ENCODE data around the gene FBXO42.
"Not testable (repeated sequence)": the region's sequence is repeated elsewhere in the genome, so short reads cannot be mapped to it uniquely, and the experiment has no call there.

FBXO42 gene

DNA sequence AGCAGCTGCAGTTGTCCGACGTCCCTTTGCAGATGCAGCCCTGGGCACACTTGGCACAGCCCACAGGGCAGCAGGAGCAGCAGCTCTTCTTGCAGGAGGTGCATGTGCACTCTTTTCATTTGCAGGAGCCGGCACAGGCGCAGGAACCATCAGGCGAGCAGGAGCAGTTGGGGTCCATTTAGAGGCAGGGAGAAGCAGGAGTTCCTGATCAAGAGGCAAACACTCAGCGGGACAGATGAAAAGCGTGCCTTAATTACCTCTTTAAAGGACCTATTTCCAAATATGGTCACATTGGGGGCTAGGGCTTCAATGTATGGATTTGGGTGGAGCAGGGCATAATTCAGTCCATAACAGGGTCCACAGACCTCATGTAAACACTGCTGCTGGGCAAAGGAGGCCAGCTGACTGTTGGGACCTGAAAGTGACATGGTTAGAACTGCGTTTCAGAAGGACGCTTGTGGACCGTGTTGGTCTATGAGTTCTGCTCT lies 111.0 kb downstream of the FBXO42 start:
- no peak for DNase-seq

DNA sequence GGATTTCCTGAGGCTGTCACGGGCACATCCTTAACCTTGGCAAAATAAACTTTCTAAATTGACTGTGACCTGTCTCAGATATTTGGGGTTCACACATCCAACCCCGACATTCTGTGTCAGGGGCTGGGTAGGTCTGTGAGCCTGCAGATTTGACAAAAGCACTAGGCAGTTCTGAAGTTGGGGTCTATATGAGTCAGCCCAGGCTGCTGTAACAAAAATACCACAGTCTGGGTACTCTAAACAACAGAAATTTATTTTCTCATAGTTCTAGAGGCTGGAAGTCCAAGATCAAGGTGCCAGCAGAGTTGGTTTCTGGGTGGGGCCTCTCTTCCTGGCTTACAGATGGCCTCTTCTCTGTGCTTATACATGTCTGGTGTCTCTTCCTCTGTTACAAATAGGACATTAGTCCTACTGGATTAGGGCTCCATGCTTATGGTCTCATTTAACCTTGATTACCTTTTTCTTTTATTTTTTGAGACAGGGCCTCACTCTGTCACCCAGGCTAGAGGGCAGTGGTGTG lies 112.2 kb downstream of the FBXO42 start:
- DNase-seq, result no peak

DNA sequence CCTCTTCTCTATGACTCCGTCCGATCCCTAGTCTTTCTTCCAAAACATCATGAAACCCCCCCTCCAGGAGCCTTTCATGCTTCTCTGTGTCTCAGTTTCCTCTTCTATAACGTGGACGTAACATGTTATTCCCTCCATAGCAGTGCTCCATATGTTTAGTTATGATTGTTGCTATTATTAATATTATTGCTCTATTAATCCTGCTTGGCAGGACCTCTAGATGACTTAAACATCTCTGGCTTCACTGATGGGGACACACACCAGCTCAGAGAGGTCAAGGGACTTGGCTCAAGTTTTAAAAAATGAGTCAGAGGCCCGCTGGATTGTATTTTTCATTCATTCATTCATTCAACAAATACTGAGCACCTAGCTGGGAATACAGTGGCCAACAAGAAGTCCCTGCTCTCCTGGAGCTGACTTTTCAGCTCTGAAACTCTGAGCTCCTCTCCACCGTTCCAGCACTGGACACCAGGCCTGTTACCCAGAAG lies 114.9 kb downstream of the FBXO42 start:
- DNase-seq, result no peak

DNA sequence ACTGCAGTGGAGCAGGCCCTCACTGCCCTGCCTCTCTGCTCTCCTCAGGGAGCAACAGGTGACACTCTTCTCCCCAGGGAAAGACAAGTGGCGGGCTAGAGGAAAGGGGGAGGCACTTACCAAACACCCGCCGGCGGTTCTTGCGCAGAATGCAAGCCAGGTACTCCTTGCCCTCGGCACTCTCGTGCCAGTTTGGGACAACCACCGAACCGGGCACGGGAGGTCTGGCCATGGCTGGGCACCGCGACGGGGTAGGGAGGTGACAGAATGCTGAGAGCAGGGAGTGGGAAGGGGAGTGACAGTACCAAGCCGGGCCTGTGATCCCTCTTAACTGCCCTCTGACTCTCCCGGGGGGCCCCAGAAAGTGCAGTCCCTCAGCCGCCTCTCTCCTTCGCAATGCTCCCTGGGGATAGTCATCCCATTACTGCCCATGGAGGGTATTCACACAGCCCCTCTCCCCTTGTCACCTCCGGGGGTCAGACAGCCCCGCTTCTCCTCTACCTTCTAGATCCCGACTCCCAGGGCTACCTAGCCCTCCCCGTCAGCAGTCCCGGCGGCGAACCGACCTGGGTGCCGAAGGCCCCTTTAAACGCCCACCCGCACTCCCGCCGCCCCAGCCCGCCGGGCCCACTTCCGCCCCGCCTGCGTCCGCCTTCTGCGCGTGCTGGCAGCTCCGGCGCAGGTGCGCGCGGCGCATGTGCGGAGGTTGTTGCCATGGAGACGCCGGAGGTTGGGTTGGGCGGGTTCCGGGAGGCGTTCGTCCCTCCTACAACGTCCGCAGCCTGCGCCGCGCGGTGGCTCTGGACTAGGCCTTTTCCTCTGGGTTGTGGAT lies 115.6 kb downstream of the FBXO42 start, which contains the start of gene CPLANE2:
Gene CPLANE2 (minus strand): TSS at position 673 of the 832 bp plus-strand sequence. CDS start 441 bp downstream, at position 232.
- peak; percentile 96 for DNase-seq

DNA sequence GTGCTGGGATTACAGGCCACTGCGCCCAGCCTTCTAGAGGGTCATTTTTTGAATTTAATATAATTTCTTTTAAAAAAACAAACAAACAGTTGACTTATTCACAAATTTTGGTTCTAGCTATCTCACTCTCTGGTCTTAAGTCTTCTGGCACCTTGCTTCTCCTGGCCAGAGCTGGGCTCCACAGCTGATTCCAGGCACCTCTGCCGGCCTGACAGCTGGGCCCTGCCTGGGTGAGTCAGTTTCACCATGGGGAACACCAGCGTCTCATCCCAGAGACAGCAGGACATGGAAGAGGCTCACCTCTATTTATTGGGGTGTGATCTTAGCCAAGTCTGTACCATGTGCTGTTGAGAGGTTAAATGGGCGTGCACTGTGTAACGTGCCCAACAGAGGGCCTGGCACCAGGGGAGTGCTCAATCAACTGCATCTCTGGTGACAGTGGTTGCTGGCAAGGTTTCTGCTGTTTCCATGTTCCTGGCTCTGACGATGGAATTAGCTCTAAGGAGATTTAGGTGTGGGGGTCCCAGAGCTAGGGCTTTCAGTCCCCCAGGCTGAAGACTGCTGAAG lies 116.3 kb downstream of the FBXO42 start:
- DNase-seq, result peak; percentile 56

DNA sequence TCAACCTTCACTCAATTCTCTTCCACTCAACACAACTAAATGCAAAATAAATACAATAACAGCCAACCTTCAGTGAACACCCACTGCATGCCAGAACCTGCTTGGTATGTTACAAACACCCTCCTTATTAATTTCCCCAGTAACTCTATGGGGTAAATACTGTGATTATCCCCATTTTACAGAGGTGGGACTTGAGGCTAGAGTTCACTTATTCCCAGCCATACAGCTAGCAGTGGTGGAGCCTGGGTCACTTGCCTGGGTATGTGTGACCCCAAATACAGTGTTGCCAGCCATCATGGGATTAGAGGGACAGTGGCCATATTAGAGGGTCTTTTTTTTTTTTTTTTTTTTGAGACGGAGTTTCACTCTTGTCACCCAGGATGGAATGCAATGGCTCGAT lies 116.9 kb downstream of the FBXO42 start:
- DNase-seq, result no peak

DNA sequence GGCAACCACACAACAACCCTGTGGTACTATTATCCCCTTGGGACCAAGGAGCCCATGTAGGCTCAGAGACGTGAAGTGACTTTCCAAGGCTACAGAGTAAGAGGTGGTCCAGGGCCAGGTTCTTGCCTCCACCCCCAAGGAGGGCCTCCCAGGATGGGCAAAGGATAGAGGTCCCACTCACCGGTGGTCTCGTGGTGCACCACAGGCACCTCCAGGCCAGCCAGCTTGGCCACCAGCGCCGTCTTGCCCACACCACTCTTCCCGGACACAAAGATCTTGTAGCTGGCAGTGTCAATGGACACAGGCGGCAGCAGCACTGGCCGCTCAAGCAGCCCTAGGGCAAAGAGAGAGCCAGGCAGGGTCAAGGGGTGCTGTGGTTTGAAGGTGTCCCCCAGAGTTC lies 118.8 kb downstream of the FBXO42 start:
- no peak for DNase-seq

DNA sequence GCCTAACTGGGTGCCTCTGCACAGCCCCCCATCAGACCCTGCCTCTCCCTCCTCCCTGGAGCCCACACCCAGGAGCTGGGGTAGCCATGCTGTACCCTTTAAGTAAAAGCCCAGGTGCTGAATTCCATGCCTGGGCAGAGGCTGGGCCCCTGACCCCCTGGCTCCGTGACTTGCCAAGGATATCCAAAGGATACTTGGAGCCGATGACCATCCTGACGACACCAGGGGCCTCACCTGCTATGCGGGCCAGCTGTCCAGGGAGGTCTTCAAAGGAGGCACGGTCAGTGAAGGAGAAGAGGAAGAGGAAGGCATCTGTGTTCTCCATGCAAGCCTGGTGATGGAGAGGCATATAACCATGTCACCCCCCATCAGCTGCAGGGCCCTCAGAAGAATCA lies 120.0 kb downstream of the FBXO42 start:
- no peak for DNase-seq

DNA sequence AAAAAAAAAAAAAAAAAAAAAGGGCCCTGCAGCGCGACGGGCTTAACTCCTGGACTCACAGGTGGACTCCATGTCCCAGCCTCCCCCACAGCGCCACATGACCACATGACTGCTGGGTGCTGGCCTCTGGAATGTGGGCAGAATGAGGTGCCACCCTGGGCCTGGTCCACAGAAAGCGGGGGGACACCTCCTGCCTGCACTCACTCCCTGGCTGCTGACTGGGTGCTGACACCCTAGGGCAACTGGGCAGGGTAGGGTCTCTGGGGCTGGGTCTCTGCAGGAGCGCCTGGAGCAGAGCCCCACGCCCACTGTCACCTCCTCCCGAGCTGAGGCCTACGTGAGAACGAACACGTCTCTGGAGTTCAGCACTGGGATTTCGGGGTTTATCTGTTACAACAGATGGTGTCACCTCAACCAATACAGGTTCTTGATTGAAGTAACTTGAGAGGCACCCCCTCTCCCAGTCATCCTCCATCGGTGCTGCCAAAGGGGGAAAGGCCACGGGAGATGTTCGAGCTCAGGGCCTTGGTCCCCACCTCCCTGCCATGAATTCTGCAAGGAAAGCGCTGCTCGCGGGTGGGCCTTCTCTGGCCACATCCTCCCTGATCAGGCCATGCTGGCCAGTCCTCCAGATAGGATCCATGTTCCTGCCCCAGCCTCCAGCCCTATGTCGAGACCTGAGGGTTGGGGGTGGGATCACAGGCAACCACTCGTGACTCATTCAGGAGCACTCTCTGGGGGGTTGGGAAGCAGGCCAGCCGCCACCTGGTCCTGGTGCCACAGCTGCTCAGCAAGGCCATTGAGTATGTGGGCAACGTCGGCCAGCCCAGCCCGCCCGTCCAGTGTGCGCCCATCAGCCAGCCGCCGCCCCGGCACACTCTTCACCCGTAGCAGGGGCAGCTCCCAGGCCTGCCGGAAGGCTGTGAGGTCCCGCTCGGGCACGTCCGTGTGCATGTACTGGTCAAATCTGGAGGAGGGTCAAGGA lies 120.7 kb downstream of the FBXO42 start:
- DNase-seq, result no peak

DNA sequence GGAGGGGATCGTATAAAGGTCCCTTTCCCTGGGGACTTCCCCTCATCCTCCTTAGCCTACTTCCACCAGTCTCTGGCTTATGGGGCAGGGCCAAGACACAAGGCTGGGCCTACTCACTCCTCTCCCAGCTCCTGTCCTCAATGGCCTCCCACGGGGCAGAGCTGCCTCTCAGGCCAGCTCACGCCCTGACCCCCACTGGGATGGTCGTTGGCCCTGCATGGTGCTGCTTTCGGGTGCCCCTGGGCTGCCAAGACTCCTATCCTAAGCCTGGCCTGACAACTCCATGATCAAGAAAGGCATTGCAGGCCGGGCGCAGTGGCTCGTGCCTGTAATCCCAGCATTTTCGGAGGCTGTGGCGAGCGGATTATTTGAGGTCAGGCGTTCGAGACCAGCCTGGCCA lies 121.5 kb downstream of the FBXO42 start:
- DNase-seq, result no peak

DNA sequence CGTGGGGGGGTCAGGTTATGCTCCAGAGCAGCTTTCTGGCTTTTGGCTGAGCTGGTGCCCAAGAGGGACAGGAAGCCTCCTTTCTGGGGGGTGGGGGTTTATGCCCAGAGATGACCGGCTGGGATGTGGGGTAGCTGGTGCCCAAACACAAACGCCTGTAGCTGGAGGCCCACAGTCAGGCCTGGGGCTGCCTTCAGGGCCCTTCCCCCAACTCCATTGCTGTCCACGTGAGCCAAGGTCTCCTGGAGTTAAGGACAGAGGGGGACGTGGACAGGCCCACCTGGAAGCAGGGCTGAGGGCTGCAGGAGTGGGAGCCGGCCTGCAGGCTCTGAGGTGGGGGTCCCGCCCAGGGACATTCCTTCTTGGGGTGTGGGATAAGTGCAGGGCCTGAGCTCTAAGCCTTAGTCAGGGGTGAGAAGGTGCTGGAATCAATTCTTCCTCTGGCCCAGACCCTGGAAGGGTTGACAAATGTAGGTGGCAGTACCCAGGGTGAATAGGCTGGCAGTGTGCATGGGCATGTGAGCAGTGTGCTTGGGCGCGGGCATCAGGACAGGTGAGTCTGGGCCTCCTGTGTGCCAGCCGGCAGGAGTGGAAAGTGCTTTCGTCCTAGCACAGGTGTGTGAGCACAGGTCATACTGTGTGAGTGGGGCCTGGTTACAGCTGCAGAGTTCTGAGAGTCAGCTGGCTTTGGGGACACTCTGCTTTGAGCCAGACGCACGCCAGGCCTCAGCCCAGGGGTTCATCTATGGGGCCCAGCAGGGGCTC lies 122.1 kb downstream of the FBXO42 start:
- DNase-seq, result no peak

DNA sequence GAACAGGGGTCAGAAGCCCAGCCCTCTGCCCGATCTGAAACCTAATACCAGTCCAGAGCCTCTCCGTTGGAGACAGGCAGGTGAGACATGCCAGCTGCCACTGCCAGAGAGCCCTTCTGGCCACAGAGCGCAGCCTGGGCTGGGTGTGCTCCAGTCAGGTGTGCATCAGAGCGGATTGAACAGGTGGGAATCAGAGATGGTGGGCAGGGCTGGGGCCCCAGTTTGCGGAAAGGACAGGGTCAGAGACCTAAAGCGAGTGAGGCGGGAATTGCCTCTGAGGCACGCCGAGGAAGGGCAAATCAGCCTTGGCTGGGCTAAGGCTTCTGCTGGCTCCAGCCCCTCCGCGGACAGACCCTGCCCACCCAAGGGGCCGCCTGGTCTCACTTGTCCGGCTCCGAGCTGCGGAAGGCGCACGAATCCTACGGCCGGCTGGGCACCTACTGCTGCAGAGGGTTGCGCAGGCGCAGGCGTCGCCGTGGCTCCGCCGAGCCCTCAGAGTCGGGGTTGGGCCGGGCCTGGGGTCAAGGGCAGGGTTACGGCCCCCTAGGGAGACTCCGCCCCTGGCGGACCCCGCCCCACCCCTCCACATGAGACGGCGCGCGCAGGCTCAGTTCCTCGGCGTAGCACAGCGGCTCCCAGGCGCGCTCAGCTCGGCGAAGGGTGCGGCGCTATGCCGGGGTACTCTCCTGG lies 125.6 kb downstream of the FBXO42 start:
- no peak for DNase-seq

DNA sequence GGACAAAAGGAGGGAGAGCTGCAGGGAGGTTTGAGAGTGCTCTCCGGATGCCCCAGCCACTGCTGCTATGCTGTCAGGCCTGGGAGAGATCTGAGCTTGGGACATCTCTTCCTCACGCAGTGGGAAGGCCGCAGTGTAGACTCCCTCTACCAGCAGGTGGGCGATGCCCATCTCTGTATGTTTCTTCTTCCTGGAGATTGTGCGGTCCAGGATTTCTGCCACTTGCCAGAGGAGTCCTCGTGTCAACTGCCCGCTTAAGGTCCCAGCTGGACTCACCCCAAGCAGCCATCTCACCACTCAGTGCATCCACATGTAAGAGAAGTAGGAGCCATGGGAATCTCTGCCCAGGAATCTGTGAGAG lies 126.2 kb downstream of the FBXO42 start:
- no peak for DNase-seq

DNA sequence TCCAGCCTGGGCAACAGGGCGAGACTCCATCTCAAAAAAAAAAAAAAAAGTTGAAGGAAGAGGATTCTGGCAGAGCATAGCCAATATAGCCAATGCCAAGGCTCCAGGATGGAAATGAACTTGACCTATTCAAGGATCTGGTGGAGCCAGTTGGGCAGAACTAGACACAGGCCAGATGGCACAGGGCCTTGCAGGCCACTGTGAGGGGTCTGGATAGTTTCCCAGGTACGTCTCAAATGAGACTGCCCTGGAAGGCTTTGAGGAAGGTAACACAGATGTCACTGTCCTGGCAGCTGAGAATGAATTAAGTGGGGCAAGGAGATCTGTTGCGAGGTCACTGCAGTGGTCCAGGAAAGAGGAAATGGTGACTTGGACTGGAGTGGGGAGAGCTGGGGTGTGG lies 127.8 kb downstream of the FBXO42 start:
- no peak for DNase-seq

DNA sequence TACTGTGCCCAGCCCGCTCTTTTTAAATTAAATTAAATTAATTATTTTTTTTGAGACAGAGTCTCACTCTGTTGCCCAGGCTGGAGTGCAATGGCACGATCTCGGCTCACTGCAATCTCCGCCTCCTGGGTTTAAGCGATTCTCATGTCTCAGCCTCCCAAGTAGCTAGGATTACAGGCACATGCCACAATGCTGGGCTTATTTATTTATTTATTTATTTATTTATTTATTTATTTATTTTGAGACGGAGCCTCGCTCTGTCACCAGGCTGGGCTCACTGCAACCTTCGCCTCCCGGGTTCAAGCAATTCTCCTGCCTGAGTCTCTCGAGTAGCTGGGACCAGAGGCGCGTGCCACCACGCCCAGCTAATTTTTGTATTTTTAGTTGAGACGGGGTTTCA lies 129.6 kb downstream of the FBXO42 start:
- DNase-seq, result not testable (repeated sequence)

DNA sequence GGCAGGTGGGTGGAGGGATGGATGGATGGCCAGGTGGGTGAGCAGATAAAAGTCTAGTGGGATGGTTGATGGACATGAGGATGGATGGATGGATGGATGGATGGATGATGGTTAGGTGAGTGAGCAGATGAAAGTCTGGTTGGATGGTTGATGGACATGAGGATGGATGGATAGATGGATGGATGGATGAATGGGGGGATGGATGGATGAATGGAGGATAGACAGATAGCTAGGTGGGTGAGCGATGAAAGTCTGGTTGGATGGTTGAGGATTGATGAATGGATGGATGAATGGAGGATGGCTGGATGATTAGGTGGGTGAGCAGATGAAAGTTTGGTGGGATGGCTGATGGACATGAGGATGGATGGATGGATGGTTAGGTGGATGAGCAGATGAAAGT lies 130.8 kb downstream of the FBXO42 start:
- no peak for DNase-seq

DNA sequence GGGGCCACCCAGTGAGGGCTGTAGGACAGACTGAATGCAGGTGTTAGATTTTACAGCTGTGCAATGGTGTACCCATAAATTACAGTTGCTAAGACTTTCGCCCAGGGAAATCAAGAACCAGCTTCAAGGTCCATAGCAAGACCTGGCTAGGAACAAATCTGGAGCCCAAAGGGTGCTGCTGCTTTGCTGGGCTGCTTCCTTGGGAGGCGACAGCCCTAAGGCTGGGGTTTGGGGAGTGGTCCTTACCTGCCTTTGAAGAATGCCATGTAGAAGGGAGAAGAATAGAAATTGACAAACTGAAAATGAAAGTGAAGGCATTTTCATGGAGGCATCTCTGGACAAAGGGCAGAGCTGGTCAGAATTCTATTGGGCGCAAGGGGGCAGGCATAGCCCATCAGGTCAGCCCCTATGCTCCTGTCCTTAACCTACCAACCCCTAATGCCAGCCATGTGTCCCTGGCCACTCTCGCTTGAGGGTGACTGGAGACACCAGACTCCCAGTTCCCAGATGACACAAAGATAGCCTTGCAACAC lies 132.2 kb downstream of the FBXO42 start:
- no peak for DNase-seq

DNA sequence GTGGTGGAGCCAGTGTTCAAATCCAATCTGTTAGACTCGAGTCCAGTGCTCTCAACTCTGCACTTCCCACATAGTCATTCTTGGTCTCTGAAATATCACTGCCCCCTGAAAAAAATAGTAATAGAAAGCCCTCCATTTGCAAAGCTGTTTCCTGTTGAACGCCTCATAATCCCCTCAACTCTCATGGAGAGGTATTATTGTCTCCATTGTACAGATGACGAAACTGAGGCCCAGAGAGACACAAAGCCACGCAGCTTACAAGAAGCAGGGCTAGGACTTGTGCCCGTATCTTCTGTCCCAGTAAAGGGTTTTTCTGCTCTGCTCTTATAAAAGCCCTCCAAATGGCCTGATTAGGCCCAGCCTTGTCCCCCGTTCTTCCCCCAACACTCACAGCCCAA lies 133.6 kb downstream of the FBXO42 start:
- DNase-seq, result no peak

DNA sequence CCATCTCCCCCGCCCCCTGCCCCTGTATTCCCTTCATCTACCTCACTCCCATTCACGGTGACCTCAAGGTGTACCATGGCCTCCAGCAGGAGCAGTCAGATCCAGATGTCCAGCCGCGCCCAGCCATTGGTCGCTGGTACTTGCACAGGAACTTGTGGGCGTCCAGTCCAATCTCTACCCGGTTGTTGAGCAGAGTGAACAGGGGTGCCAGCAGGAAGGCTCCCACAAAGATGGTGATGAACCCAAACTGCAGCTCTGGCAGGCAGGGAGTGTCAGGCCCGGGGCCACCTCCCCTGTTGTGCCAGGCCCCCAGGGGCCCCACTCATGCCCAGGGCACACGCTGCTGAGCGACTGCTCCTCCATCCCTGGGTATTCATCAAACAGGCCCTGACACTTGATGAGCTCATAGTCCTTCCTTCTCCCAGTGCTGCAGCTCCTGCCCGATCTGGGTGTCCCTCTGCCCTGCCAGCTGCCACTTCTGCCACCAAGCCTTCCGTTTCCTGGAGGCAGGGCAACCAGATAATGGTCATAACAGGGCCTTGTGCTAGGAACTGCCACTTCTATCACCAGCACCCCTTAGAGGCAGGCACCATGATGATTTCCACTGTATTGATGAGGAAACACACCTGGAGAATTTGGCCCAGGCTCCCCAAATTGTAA lies 134.1 kb downstream of the FBXO42 start:
- no peak for DNase-seq

DNA sequence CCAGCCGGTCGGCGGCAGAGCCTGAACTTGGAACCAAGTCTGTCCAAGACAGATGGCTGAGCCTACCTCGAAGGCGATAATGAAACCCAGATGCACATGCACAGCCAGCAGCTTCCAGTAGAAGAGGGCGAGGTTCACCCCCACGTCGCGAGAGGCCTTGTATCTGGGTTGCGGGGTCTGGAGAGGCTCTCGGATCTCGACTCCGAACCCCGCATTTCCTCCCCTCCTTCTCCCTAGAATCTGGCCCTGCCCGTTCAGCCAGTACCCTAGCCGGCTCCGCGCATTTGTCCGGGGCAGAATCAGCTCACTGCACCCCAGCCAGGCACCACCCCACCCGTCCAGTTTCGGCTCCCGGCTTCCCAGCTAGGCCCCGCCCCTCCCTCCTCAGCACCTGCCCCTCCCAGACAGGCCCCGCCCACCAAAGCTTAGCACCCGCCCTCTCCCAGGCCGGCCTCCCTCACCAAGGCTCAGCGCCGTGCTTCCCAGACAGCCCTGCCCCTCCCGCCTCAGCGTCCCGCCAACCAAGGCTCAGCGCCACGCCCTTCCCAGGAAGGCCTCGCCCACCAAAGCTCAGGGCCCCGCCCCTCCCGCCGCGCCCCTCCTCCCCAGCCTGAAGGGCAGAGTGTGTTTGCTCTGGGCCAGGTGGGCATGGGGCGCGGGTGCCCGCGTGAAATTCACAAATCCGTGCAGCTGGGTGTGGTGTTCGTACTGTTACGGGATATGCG lies 135.1 kb downstream of the FBXO42 start:
- DNase-seq, result peak; percentile 93

All from activated naive CD4-positive, alpha-beta T cell treated with Interleukin-2 at 50 U/mL for 16 hours (primary cell).